GM19463 (cell line): ENCODE data around the gene RBM15B.

Experiments
- ATAC-seq: cut with Tn5 transposase; IDR thresholded peaks from one replicate; pipeline ENCODE4 v1.9.1; 2021; ENCODE audit warnings: mild to moderate bottlenecking, moderate library complexity; ENCODE audit not compliant: unreplicated experiment

RBM15B gene

DNA sequence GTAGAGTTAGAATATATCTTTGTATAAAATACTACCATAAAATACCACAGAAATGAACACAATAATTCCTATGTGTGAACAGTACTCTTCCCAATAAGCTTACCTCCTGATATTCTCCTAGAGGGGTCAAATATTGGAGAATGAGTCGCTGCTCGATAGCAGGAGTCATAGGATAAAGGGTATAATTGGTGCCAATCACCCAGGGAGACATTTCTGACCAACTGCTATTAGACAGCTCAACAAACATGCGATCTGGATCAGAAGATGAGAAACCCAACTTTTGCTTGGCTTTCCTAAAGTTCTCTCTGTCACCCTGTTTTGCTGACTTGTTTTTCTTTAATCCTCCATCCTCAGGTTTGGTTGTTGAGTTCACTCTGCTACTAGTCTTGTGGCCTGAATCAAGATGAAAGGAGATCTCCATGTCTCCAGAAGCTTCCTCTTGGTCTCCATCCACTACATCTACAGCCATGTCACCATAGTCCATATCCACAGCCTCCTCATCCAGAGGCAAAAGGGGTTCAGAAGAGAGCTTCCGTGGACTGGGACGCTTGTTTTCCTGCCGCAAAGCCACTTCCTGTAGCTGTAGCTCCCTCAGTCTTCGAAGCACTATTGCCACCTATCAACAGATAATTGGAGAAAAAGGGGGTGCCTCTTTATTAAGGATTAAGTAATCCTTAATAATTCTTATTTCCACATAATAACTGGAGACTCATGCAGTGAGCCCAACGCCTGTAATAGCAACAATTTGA, 50.4 kb downstream of the RBM15B start:
- no peak for ATAC-seq

DNA sequence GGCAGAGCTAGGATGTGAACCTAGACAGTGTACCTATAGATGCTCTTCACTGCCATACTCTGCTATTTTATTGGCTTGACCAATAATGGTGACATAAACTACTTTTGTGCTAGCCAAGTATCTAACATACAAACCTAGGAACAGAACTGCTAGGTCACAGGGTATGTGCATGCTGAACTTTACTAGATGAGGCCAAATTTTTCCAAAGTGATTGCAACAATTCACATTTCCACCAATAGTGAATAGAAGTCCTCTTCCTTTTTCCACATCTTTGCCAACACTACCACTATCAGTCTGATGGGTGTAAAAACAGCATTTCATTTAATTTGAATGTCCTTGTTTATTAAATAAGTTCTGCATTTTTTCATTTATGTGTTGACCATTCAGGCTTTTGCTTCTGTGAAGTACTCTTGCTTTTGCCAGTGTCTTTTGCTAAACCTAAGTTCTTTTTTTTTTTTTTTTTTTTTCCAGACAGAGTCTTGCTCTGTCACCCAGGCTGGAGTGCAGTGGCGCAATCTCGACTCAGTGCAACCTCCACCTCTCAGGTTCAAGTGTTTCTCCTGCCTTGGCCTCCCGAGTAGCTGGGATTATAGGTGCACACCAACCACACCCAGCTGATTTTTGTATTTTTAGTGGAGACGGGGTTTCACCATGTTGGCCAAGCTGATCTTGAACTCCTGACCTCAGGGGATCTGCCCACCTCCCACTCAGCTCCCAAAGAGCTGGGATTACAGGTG, 54.6 kb downstream of the RBM15B start:
- ATAC-seq: no peak
